B cell (primary cell): Measurements from ENCODE around the gene WNK2.

Experiments
- CTCF ChIP-seq: fragments of 200-600 bp; IDR thresholded peaks from one replicate; pipeline ENCODE4 v1.8.0; 2022; ENCODE audit warnings: antibody characterized with exemption, mild to moderate bottlenecking
- EZH2 ChIP-seq: IDR thresholded peaks from 2 replicates; pipeline ENCODE4 v1.6.1; 2012; ENCODE audit warnings: borderline replicate concordance, low read depth, mild to moderate bottlenecking, moderate library complexity, low read length; ENCODE audit not compliant: insufficient read depth, poor library complexity, severe bottlenecking

DNA sequence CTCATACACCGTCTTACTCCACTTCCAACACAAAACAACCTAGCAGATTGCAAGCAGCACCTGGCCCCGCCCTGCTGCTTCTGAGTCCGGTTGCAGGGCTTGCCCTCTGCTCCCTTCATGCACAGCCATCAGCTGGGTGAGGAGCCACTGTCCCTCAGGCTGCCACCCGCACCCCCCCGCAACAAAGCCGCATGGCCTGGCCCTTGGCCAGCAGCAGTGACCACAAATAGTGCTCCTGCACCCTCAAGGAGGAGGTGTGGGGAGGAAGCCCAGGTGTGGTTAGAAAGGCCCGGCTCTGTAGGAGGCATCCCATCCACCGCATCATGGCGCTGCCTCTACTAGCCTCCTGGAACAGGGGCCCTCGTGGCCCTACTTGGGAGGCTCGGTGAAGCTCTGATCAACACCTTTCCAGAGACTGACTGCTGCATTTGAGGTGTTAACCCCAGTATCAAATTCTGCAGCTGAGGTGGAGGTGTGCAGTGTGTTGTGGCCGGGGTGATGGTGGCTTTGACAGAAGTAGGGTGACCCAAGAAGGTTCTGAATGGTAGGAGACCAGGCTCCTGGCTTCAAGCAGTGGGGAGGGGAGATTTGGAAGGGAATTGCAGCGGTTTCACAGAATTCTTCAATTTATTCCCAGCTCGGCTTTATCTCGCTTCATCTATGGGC is 52.7 kb downstream of the WNK2 start:
- TF ChIP-seq CTCF (no peak), EZH2 (no peak)
